ENCODE measurements around the gene BOLL.

DNA sequence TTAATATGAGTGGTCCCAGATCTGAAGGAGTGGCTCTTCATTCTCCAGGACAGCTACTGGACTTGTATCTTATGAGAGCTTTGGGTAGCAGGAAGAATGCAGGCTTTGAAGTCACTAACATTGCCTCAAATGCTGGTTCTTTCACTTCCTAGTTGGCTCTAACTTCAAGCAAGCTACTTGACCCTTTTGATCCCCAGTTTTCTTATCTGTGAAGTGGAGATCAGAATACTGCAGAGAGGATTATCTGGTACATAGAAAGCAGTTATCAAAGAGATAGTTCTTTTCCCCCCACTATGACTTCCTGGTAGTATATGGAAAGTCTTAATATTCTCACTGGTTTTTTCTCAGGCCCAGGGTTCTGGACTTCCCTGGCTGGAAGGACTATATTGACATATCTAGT lies 15.9 kb upstream of the BOLL start:
- TF ChIP-seq, protein P1, sequence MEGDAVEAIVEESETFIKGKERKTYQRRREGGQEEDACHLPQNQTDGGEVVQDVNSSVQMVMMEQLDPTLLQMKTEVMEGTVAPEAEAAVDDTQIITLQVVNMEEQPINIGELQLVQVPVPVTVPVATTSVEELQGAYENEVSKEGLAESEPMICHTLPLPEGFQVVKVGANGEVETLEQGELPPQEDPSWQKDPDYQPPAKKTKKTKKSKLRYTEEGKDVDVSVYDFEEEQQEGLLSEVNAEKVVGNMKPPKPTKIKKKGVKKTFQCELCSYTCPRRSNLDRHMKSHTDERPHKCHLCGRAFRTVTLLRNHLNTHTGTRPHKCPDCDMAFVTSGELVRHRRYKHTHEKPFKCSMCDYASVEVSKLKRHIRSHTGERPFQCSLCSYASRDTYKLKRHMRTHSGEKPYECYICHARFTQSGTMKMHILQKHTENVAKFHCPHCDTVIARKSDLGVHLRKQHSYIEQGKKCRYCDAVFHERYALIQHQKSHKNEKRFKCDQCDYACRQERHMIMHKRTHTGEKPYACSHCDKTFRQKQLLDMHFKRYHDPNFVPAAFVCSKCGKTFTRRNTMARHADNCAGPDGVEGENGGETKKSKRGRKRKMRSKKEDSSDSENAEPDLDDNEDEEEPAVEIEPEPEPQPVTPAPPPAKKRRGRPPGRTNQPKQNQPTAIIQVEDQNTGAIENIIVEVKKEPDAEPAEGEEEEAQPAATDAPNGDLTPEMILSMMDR (IDR thresholded peaks at IDR 0.05) = no peak
- no peak for TF ChIP-seq EZH2 (IDR thresholded peaks at IDR 0.05; ENCODE audit: borderline replicate concordance, insufficient read depth, low read depth, low read length, poor library complexity, severe bottlenecking)

All from B cell (primary cell).